Neural cell (in vitro differentiated cells): ENCODE data around the gene SIDT1. TPM values are rescaled to one million over a fixed set of nuclear protein-coding genes. Genes with fewer than 3 reads are reported as not detected.

Source experiments
- H2AFZ ChIP-seq: fragments of 200-600, 300-800 bp; sonication (generic), shearing (Covaris generic); 2 replicates; pipeline ENCODE4 v1.6.0; 2014; ENCODE audit warnings: low read depth, mild to moderate bottlenecking, antibody characterized with exemption, low read length, moderate library complexity
- H3F3A ChIP-seq: fragments of 200-600 bp; shearing (Covaris generic); 2 replicates; pipeline ENCODE4 v1.6.1; 2016; ENCODE audit warnings: mild to moderate bottlenecking, moderate library complexity, mixed read lengths, antibody characterized with exemption, low read length; ENCODE audit not compliant: insufficient read depth, poor library complexity, severe bottlenecking
- H3K27ac ChIP-seq: fragments of 200-600, 300-800 bp; sonication (generic), shearing (Covaris generic); 2 replicates; pipeline ENCODE4 v1.5.1; 2014; ENCODE audit warnings: mild to moderate bottlenecking, low read length, moderate library complexity
- H3K27me3 ChIP-seq: fragments of 300-800, 200-600 bp; sonication (generic), shearing (Covaris generic); 2 replicates; pipeline ENCODE4 v1.6.0; 2014; ENCODE audit warnings: mild to moderate bottlenecking, low read depth, low read length, moderate library complexity; ENCODE audit not compliant: insufficient read depth
- H3K36me3 ChIP-seq: fragments of 300-800, 200-600 bp; sonication (generic), shearing (Covaris generic); 2 replicates; pipeline ENCODE4 v1.5.1; 2014; ENCODE audit warnings: mild to moderate bottlenecking, antibody characterized with exemption, low read length, moderate library complexity; ENCODE audit not compliant: insufficient read depth
- H3K4me2 ChIP-seq: fragments of 300-800, 200-600 bp; sonication (generic), shearing (Covaris generic); 2 replicates; pipeline ENCODE4 v1.6.0; 2014; ENCODE audit warnings: mild to moderate bottlenecking, low read length
- H3K4me3 ChIP-seq: fragments of 300-800, 200-600 bp; sonication (generic), shearing (Covaris generic); 2 replicates; pipeline ENCODE4 v1.5.1; 2014; ENCODE audit warnings: mild to moderate bottlenecking, low read length, moderate library complexity
- H3K79me2 ChIP-seq: fragments of 200-600 bp; shearing (Covaris generic); replicated peaks from 2 replicates; pipeline ENCODE4 v1.6.0; 2014; ENCODE audit warnings: mild to moderate bottlenecking, low read length, moderate library complexity; ENCODE audit not compliant: insufficient read depth
- H3K9ac ChIP-seq: fragments of 300-800, 200-600 bp; sonication (generic), shearing (Covaris generic); 2 replicates; pipeline ENCODE4 v1.6.1; 2016; ENCODE audit warnings: mild to moderate bottlenecking, low read length, mixed read lengths
- H3K9me2 ChIP-seq: fragments of 200-600 bp; shearing (Covaris generic); 2 replicates; pipeline ENCODE4 v1.6.1; 2016; ENCODE audit warnings: mild to moderate bottlenecking, low read length, mixed read lengths; ENCODE audit not compliant: insufficient read depth
- H3K9me3 ChIP-seq: fragments of 200-600, 300-800 bp; sonication (generic), shearing (Covaris generic); 2 replicates; pipeline ENCODE4 v1.6.1; 2016; ENCODE audit warnings: mild to moderate bottlenecking, mixed run types, low read length, moderate library complexity, mixed read lengths
- H4K20me1 ChIP-seq: fragments of 200-600 bp; shearing (Covaris generic); 2 replicates; pipeline ENCODE4 v1.6.1; 2016; ENCODE audit warnings: mild to moderate bottlenecking, mixed run types; ENCODE audit not compliant: insufficient read depth
- CTCF ChIP-seq: fragments of 450-650 bp; IDR thresholded peaks from 2 replicates; pipeline ENCODE4 v1.5.1; 2014; ENCODE audit warnings: antibody characterized with exemption, mild to moderate bottlenecking, moderate library complexity; ENCODE audit not compliant: poor library complexity, severe bottlenecking
- EP300 ChIP-seq: fragments of 450-650 bp; conservative IDR thresholded peaks from 2 replicates; pipeline ENCODE4 v1.6.1; 2014; ENCODE audit warnings: antibody characterized with exemption, mild to moderate bottlenecking, moderate library complexity; ENCODE audit not compliant: poor library complexity, severe bottlenecking
- EZH2 ChIP-seq: fragments of 200-600, 300-800 bp; shearing (Covaris generic), sonication (generic); IDR thresholded peaks from 2 replicates; pipeline ENCODE4 v1.6.1; 2014; ENCODE audit warnings: antibody characterized with exemption, low read length, borderline replicate concordance, mild to moderate bottlenecking; ENCODE audit not compliant: insufficient read depth, poor library complexity, severe bottlenecking
- MXI1 ChIP-seq: fragments of 450-650 bp; conservative IDR thresholded peaks from 2 replicates; pipeline ENCODE4 v1.6.1; 2014; ENCODE audit warnings: antibody characterized with exemption, mild to moderate bottlenecking; ENCODE audit not compliant: poor library complexity, severe bottlenecking
- POLR2AphosphoS5 ChIP-seq: IDR thresholded peaks from 2 replicates; pipeline ENCODE4 v1.6.1; 2012
- RAD21 ChIP-seq: fragments of 450-650 bp; conservative IDR thresholded peaks from 2 replicates; pipeline ENCODE4 v1.6.1; 2014; ENCODE audit warnings: antibody characterized with exemption, mild to moderate bottlenecking, moderate library complexity
- SMC3 ChIP-seq: fragments of 450-650 bp; conservative IDR thresholded peaks from 2 replicates; pipeline ENCODE4 v1.6.1; 2014; ENCODE audit warnings: antibody characterized with exemption, mild to moderate bottlenecking, moderate library complexity; ENCODE audit not compliant: poor library complexity
- TAF1 ChIP-seq: IDR thresholded peaks from 2 replicates; pipeline ENCODE4 v1.6.1; 2012; ENCODE audit warnings: low read depth
- polyA plus RNA-seq: library from polyadenylated mRNA; depleted of rRNA; stranded (reverse); fragments of >200 nt; gene quantifications from 2 replicates; pipeline ENCODE4 v1.2.3, GENCODE V29; 2014
- TF ChIP-seq, protein P1 (sequence below): IDR thresholded peaks from 2 replicates; pipeline ENCODE4 v1.6.1; 2012; ENCODE audit warnings: borderline replicate concordance

The SIDT1 gene
- polyA plus RNA-seq, 1 donor from 2014 or later, result 0.22 TPM

GRCh38 chr3:113505867-113506266 lies 26.5 kb upstream of the SIDT1 start:
- no peaks in the 10 kb centered on the region for H3K9me3 ChIP-seq
- no peak overlapping the region for H2AFZ ChIP-seq
- no peaks in the 10 kb centered on the region for H4K20me1 ChIP-seq
- H3K27me3 ChIP-seq, result no peaks in the 10 kb centered on the region
- no peak overlapping the region for H3K9ac ChIP-seq
- H3K27ac ChIP-seq, result no peak overlapping the region
- H3K9me2 ChIP-seq, result no peaks in the 10 kb centered on the region
- no peak overlapping the region for H3K4me2 ChIP-seq
- H3K79me2 ChIP-seq, result peaks cover 8% of the 10 kb centered on the region
- H3F3A ChIP-seq, result no peaks in the 10 kb centered on the region
- TF ChIP-seq EP300 (no peak), MXI1 (no peak), EZH2 (no peak), TAF1 (no peak), POLR2AphosphoS5 (no peak), SMC3 (no peak), CTCF (no peak), RAD21 (no peak)
- TF ChIP-seq, protein P1, sequence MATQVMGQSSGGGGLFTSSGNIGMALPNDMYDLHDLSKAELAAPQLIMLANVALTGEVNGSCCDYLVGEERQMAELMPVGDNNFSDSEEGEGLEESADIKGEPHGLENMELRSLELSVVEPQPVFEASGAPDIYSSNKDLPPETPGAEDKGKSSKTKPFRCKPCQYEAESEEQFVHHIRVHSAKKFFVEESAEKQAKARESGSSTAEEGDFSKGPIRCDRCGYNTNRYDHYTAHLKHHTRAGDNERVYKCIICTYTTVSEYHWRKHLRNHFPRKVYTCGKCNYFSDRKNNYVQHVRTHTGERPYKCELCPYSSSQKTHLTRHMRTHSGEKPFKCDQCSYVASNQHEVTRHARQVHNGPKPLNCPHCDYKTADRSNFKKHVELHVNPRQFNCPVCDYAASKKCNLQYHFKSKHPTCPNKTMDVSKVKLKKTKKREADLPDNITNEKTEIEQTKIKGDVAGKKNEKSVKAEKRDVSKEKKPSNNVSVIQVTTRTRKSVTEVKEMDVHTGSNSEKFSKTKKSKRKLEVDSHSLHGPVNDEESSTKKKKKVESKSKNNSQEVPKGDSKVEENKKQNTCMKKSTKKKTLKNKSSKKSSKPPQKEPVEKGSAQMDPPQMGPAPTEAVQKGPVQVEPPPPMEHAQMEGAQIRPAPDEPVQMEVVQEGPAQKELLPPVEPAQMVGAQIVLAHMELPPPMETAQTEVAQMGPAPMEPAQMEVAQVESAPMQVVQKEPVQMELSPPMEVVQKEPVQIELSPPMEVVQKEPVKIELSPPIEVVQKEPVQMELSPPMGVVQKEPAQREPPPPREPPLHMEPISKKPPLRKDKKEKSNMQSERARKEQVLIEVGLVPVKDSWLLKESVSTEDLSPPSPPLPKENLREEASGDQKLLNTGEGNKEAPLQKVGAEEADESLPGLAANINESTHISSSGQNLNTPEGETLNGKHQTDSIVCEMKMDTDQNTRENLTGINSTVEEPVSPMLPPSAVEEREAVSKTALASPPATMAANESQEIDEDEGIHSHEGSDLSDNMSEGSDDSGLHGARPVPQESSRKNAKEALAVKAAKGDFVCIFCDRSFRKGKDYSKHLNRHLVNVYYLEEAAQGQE, result no peak
- H3K36me3 ChIP-seq, result no peaks in the 10 kb centered on the region
- no peak overlapping the region for H3K4me3 ChIP-seq

DNA sequence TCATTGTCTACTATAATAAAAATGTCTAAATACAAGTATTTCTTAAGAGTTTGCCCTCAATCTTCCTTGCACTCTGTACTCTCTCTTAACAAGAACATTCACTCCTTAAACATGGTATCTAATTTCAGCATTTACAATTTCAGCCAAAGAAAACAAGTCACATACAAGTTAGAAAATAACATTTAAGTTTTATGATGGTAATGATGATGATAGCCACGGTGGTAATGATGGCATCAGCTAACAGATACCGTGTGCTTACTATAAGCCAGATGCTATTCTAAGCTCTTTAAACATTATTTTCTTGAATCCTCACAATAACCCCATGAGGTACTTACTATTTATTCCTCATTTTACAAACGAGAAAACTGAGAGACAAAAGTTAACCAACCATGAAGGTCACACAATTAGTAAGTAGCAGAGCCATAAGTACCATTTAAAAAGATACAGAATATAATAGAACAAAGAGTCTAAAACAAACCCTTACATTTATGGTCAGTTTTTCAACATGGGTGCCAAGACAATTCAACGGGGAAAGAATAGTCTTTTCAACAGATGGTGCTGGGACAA lies 24.8 kb upstream of the SIDT1 start:
- H3K4me2 ChIP-seq, result no peak overlapping the region
- no peak overlapping the region for H3K4me3 ChIP-seq
- H3K27ac ChIP-seq, result no peak overlapping the region
- H3K36me3 ChIP-seq, result no peaks in the 10 kb centered on the region
- no peaks in the 10 kb centered on the region for H3K27me3 ChIP-seq
- H2AFZ ChIP-seq, result no peak overlapping the region
- H3K9me2 ChIP-seq, result no peaks in the 10 kb centered on the region
- no peaks in the 10 kb centered on the region for H4K20me1 ChIP-seq
- H3K9ac ChIP-seq, result no peak overlapping the region
- peaks cover 13% of the 10 kb centered on the region for H3K79me2 ChIP-seq
- no peaks in the 10 kb centered on the region for H3F3A ChIP-seq
- H3K9me3 ChIP-seq, result no peaks in the 10 kb centered on the region
- TF ChIP-seq SMC3 (no peak), CTCF (no peak), EZH2 (no peak), MXI1 (no peak), RAD21 (no peak), TAF1 (no peak)
